Middle frontal gyrus (tissue), 1 donor: Measurements from ENCODE around the gene NENF.
"Not testable (repeated sequence)": the region's sequence is repeated elsewhere in the genome, so short reads cannot be mapped to it uniquely, and the experiment has no call there.

Experiments used
- DNase-seq: peaks from one replicate; pipeline ENCODE4 v3.0.0-alpha.2; 2015; ENCODE audit warnings: low spot score; ENCODE audit errors: extremely low spot score

Gene NENF

DNA sequence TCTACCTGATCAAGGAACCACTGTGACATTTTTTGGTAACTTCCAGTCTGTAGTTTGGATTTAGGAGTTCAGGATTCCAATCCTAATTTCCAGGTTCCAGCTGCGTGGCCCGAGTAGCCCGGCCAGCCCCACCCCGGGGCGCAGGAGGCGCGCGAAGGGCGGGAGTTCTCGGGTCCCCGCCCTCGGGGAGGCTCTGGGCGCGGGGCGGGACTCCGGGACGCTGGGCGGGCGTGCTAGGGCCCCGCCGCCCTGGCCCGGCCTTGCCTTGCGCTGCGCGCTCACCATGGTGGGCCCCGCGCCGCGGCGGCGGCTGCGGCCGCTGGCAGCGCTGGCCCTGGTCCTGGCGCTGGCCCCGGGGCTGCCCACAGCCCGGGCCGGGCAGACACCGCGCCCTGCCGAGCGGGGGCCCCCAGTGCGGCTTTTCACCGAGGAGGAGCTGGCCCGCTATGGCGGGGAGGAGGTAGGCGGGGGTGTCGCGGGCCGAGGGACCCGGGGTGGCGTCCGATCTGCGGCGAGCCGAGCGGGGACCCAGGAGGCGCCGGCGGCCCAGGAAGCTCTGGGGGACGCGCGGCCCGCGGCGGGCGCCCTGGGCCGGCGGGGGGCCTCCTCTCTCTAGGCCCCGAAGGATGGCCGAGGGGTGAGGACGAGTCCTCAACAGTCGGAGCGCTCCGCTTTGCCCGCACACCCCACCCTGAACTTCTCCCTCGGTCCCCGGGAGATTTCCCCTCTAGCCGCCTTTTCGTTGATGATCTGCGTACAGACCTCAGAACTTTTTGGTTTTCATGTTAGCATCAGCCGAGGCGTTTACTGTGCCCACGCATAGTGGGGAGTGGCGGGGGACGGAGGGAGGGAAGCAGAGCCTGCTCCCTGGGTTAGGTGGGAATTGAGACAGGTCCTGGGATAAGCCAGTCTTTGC is at the start of gene NENF:
Gene NENF, plus strand, starts transcription at position 260 of the 916 bp plus-strand sequence. Its CDS starts 24 bp downstream, at position 284.
- peak; percentile 67 for DNase-seq

DNA sequence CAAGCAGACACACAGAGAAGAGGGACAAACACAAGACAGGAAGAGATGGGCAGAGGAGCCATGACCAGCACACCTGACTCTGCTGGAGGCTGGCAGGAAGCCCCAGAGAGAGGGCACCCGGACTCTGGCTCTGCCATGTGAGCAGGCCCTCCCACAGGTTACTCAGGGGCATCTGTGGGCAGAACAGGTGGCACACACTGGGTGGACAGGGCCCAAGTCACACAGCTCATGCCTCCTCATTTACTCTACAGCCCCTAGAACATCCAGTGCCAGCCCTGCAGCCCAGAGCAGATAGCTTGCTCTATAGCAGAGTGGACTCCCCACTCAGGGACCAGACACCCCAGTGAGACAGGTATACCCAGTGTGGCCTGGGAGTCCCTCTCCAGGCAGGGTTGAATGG is 46.7 kb upstream of the NENF start:
- DNase-seq, result no peak

DNA sequence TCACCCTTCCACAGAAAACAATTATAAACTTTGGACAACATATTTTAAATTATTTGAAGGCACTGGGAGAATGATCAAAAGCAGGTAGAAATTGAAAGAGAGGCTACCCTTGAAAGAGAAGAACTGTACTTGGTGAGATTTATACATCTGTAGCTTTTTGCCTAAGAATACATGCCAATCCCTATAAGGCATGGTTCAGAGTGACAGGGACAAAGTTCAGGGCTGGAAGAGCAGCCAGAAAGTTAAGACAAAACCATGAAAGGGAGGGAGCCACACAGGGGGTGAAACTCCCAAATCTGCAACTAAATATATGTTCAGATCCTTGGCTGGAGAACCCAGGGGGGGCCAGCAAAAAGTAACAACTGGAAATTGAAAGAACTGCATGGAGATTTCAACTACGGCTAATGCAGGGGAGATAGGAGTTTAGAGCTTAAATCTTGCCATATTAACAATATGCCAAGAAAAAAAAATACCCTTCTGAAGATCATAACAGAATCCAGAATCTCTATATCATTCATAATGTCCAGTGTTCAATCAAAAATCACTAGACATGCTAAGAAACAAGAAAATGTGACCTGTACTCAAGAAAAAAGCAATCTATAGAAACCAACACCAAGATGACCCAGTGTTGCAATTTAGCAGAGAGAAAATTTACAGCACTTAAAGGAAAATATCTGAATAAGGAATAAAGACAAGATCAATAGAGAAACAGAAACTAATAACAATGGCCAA is 43.6 kb upstream of the NENF start:
- no peak for DNase-seq

DNA sequence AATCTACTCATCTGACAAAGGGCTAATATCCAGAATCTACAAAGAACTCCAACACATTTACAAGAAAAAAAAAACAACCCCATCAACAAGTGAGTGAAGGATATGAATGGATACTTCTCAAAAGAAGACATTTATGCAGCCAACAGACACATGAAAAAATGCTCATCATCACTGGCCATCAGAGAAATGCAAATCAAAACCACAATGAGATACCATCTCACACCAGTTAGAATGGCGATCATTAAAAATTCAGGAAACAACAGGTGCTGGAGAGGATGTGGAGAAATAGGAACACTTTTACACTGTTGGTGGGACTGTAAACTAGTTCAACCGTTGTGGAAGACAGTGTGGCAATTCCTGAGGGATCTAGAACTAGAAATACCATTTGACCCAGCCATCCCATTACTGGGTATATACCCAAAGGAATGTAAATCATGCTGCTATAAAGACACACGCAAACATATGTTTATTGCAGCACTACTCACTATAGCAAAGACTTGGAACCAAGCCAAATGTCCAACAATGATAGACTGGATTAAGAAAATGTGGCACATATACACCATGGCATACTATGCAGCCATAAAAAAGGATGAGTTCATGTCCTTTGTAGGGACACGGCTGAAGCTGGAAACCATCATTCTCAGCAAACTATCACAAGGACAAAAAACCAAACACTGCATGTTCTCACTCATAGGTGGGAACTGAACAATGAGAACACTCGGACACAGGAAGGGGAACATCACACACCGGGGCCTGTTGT is 36.9 kb upstream of the NENF start:
- not testable (repeated sequence) for DNase-seq

DNA sequence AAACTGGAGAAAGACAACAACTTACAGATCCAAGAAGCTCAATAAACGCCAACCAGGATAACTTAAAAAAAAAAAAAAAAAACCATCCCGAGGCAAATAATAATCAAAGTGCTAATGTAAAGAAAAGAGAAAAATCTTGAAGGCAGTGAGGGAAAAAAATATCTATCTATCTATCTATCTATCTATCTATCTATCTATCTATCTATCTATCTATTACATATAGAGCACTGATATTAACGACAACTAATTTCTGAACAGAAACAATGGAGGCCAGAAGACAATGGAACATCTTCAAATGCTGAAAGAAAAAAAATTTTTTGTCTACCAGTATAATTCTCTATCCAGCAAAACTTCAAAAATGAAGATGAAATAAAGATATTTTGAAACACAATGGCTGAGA is 36.1 kb upstream of the NENF start:
- DNase-seq, result no peak

DNA sequence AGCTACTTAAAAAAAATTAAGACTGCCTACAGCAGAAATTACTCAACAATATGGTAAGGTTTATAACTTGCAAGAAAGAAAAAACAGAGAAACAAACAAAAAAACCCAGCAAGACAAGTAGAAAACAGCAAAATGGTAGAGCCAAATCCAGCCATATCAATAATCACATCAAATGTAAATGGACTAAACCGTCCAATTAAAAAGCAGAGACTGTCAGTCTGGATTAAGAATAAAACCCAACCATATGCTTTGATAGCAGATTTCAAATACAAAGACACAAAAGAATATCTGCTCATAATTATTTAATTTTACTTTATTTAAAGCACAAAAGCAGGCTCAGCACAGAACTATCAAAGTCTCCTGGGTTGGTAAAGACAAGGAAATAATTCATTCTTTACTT is 35.5 kb upstream of the NENF start:
- DNase-seq, result no peak

DNA sequence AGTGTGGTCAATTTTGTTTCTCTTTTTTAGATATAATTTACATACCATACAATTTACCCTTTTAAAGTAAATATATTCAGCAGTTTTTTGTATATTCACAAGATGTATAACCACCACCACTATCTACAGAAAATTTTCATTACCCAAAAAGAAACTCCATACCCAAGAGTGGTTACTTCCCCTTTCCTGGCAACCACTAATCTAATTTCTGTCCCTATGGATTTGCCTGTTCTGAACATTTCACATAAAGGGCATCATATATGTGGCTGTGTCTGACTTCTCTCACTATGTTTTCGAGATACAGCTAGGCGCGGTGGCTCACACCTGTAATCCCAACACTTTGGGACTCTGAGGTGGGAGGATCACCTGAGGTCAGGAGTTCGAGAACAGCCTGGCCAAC is 31.7 kb upstream of the NENF start:
- DNase-seq, result no peak

DNA sequence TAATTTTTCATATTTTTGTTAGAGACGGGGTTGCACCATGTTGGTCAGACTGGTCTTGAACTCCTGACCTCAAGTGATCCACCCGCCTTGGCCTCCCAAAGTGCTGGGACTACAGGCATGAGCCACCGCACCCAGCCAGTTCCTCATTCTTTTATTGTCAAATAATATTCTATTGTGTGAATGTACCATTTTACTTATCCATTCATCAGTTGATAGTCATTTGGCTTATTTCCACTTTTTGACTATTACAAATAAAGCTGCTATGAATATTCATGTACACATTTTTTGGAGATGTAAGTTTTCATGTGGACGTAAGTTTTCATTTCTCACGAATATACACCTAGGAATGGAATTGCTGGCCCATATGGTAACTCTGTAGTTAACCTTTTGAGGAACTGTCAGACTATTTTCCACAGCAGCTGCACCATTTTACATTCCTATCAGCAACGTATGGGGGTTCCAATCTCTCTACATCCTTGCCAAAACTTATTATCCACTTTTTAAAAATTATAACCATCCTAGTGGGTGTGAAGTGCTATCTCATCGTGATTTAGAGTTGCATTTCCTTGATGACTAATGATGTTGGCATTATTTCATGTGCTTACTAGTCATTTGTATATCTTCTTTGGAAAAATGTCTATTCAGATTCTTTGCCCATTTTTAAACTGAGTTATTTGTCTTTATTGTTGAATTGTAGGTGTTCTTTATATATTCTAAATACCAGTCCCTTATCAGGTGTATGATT is 30.7 kb upstream of the NENF start:
- no peak for DNase-seq

DNA sequence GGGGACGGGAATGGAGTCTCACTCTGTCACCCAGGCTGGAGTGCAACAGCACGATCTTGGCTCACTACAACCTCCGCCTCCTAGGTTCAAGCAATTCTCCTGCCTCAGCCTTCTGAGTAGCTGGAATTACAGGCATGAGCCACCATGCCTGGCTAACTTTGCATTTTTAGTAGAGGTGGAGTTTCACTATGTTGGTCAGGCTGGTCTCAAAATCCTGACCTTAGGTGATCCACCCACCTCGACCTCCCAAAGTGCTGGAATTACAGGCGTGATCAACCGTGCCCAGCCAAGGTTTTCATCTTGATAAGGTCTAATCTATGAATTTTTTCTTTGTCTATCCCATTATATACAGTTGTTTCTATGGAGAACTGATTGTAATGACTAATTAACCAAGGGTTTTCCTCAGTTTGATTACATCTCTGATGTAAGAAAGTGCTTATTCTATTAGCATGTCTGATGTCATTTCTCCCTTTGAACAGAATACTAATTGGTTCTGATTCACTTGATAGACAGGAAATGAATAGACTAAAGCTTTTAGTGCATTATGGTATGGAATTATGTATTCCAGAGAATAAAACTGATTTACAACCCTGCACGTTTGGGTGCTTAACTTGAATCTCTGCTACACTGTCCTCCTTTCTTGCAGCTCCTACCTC is 29.9 kb upstream of the NENF start:
- DNase-seq, result no peak

DNA sequence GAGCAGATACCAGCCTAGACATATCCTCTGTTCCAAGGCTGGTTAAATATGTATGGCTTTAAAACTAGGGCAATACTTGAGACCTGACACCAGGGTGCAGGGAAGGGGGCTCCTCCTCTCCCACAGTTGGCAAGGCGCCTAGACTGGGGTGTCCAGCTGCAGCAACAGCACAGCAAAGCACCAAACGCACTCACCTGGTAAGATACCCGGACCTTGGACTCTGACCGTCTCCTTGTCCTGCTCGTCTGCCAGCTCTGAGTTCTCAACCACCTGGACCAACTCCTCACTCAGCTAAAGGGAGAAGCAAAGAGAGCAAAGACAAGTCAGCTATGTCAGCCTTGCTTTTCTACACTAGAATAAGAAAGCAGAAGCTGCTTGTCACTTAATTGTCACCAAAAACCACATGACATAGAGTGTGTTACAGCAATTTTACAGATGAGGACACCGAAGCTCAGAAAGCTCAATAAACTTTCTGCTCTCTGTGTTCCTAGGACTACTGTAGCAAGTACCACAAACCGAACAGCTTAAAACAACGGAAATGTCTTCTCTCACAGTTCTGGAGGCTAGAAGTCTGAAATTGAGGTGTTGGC is 22.4 kb upstream of the NENF start:
- no peak for DNase-seq

DNA sequence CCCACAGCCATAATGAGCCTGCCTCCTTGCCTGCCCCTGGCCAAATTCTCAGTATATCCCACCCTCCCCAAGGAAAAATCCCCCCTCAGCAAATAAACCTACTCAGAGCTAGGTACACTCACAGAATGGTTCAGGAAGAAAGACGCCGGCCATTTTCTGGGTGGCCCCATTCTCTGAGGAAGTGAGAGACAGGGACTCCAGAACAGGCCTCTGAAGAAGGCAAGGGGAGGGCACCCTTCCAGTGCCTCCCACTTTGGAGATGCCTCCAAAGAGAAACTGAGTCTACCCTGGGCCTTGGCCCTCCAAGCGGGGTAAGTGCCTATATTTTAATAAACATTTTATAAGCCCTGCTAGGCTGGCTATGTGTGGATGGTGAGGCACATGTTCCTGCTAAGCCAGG is 20.3 kb upstream of the NENF start:
- DNase-seq, result no peak

DNA sequence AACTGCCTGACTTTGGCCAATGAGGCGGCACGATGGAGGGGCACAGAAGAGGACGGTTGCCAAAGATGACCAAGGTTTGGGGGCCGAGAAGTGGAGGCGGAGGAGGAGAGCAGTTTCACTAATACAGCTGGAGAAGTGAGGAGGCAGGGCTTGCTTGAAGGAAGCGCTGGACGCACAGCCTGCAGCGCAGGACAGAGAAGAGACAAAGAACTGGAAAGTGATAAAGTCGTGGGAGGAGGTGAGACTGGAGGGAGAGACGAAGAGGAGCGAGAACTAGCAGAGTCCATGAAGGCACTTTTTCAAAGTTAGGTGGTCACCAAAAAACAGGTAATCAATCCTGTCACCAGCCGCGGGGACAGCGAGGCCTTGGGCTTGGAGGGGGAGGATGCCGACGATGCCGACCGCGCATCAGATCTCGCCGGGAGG is 18.8 kb upstream of the NENF start:
- DNase-seq, result no peak

DNA sequence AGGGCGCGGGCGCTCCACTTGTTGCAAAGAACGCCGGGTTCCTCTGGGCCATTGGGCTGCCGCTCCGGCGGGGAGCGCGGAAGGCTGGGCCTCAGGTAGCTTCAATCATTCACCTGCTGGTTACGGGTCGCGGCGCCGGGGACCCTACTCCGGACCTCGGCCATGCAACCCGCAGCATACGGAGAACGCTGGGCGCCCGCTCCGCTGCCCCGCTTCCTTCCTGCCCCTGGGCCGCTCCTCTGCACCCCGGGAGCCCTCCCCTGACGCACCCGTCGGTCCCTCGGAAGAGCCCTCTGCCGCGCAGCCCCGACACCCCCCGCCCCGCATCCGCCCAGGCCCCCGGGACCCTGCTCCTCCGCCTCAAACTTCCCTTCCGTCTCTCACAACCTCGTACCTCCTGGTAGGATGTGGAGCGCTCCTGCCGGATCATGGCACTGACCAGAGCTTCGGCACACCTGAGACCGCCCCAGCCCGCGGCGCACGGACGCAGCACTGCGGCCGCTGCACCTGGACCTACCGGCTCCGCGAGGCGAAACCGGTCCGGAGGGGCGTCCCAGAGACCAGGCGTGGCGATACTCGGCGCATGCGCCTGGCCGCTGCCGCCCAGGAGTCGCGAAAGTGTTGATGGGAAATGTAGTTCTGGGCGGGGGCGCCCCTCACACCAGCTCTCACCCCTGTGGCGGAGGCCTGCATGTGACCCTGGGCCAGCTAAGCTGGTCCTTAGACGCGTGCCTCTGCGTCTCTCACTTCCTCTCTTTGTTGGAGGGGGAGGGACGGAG is 18.2 kb upstream of the NENF start, which contains the start of gene PACC1:
Gene PACC1, minus strand, starts transcription at position 559 of the 779 bp plus-strand sequence. Its CDS starts 129 bp downstream, at position 430.
- DNase-seq, result peak; percentile 90

DNA sequence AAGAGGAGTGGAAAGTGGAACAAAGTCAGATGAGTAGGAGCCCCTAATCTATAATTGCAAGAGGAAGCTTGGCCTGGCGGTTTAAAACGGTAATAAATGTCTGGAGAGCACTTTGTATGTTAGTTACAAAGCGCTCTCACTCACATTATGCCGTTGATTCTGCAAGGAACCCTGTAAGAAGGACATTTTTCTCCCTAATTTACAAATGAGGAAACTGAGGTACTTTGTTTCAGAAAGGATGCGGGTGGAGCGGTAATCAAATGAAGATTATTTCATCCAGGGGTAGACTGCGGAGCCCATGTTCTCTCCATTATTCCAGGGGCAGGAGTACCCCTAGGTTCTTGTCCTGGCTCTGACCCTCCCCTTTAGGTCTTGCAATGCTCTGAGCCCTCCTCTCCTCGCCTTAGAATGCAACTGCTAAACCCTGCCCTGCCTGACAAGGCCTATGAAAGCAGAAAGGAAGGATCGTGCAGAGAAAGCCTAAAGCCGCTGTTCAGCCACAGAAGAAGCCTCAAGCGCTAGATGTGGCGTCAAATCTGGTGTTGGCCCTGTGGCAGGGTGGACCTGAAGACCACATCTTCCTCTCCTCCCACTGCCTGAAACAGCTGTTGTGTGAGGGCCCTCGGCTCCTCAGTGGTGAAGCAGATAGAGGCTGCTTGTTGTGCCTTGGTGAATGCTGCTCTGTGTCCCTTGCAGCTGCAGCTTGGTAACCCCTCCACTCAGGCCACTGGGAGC is 17.4 kb upstream of the NENF start:
- DNase-seq, result peak; percentile 69

DNA sequence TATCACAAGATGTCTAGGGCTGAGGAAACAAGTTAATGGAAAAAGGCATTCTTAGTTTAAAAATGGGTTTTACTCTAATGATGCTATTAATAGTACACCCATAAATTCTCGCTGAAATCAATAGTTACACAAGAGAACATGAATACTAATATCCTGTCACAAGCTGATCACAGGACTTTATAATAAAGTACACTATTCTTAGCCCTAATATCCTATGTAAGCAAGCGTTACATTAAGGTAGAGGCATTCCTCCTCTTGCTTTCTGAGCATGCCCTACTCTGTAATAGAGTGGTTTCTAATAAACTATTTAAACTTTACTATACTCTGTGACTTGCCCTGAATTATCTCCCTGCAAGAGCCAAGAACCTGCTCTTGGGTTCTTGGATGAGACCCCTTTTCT is 11.6 kb upstream of the NENF start:
- DNase-seq, result no peak

DNA sequence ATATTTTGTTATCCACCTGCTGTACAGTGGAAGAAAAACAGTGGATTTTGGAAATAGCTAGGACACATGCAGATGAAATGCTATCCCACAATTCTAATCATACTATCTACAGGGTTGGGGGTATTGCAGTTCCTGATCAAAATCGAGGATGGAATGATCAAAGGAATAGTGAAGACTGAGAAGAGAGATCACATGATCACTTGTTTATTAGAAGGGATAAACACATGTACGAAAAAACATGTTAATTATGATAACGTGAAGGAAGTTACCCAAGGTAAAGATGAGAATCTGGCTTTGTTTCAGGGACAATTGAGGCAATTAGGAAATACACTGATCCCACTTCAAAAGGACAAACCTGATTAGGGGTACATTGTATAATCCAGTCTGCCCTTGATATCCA is 8.8 kb upstream of the NENF start:
- DNase-seq, result no peak

DNA sequence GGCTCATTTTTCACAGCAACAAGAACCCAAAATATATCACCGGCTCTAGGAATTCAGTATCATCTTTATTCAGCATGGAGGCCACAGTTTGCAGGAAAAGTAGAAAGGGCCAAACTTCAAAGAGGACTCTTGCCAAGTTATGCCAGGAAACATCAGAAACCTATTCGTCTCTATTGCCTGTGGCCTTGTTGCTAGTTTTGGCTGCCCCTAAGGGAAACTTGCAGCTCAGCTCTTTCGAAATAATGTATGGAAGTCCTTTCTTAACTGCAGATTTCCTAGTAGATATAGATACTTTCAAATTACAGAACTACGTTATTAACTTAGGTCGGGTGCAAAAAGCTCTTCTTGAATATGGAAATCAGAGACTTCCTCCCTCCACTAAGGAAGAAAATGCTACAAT is 4.2 kb upstream of the NENF start:
- no peak for DNase-seq

DNA sequence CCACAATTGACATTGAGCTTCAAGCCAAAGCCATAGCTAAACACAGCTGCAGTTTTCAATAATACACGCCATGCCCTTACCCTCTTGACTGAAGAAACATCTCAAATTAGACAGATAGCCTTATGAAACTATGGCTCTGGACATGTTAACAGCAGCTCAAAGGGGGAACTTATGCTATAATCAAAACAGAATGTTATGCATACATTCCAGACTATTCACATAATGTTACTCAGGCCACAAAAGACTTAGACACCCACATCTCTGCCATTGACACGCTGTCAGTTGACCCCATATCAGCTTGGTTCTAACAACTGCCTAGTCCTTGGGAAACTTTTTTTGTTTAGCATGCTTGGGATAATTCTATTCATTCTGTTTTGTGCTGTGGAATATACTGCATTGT is 2.3 kb upstream of the NENF start:
- DNase-seq, result no peak

DNA sequence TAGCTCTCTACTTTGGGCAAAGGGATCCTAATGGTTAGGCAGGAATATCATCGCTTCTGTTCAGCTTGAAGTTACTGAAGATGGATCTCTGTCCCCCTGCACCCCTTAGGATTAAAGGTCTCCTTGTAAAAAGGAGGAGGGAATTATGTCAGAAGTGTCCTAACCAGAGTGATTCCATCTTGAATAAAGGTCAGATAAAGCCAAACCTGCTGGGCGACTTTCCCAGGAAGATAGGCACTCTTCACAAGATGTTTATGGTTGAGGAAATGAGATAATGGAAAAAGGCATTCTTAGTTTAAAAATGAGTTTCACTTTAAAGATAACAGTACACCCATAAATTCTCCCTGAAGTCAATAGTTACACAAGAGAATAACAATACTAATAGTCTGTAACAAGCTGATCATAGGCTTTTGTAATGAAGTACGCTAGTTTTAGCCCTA is 1.7 kb upstream of the NENF start:
- DNase-seq, result no peak
